Vagina (tissue), 2 donors: ENCODE measurements around the gene HERC4.

ENCODE experiments used
- CTCF ChIP-seq, 3 experiments: fragments of 450-650 bp in 2 of 3; fragments of 200-600 bp in 1 of 3; sonication (generic) in 1 of 3; IDR thresholded peaks; one replicate each; pipeline ENCODE4 v1.5.1; 2017 to 2019; ENCODE audit warnings: antibody characterized with exemption in 3 of 3, mild to moderate bottlenecking in 2 of 3, moderate library complexity in 2 of 3
- POLR2A ChIP-seq, 2 donors: fragments of 450-650 bp; IDR thresholded peaks; one replicate each; pipeline ENCODE4 v1.6.1; 2017; ENCODE audit warnings: antibody characterized with exemption in 2 of 2, mild to moderate bottlenecking in 2 of 2, moderate library complexity in 2 of 2

GRCh38 chr10:67933199-67933598 is 141.9 kb downstream of the HERC4 start:
- TF ChIP-seq POLR2A (IDR thresholded peaks at IDR 0.05) (no peak), CTCF (IDR thresholded peaks at IDR 0.05) (no peak)
